Uterine smooth muscle cell (primary cell): Measurements from ENCODE around the gene DDX19B. TPM values are rescaled to one million over a fixed set of nuclear protein-coding genes. Genes with fewer than 3 reads are reported as not detected.

ENCODE experiments used
- total RNA-seq: library from RNA; depleted of rRNA; stranded (reverse); fragments of >200 nt; gene quantifications from 2 replicates; pipeline ENCODE4 v1.2.3, GENCODE V29; 2014

The DDX19B gene
- 21.5 and 28.6 TPM in 2 replicates for total RNA-seq

DNA sequence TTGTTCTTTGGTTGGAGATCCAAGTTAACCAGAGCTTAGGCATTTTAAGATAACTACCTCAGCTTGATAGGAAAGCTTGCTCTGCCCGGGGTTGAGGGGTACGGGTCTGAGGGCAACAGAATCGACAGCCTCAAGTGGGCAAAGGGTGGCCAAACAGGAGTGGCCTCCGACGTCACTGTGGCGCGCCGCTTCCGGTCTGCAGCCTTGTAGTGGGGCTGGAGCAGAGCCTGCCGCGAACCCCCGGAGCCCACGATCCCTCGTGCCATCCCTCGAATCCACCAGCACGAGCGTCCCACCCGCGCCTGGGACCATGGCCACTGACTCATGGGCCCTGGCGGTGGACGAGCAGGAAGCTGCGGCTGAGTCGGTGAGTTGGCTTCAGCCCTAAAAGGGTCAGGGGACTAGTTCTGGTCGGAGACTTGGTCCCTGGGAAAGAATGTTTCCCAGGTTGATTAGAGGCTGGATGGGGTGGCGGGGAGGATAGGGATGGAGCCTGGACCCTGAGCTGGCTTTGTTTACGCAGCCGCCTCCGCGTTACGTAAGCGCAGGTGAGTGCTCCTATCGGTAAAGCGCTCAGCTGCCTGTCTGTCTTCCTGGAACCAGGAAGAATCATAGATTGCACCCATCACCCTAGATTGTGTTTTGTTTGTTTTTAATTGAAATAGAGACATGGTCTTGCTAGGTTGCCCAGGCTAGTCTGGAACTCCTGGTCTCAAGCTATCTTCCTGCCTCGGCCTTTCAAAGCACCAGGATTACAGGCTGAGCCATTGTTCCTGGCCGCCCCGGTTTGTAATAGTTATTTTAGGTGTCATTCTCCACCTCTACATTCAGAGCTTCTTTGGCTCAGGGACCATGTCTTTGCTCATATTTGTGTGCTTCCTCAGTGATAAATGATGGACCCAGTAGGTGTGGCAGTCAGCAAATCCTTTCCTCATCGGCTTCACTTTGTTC is at the start of gene DDX19B:
Gene DDX19B (plus strand): TSS at position 199 of the 951 bp plus-strand sequence. CDS start 112 bp downstream, at position 311.

DNA sequence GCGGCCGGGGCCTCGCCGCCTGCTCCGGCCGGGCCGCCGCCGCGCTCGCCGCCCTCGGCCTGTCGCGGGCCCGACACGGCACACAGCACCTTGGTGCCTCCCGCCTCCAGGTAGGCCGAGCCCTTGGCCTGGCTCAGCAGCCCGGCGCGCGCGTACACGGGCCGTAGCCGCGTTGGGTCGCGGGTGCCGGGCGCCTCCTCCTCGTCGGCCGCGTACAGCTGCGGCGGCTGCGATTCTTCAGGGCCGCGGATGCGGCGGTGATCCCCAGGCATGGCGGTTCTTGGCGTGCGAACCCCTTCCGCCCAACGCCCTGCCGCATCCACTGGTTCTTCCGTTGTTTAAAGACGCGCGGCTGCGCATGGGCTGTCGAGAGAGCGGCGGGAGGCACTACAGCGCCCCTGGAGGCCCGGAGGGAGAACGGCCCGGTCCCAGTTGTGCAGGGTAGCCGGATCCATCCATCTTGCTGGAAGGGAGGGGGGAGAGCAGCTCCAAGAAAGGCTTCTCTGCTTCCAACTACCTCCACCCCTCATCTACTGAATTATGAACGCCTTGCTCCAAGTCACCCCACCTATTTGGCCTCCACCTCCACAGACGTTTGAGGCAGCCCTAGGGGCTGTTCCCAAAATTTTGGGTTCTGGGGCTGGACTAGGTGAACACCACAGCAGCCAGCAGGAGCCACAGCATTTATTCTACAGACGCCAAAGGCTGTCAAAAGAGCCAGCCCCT is 47.2 kb upstream of the DDX19B start, which contains the start of gene EXOSC6:
Gene EXOSC6 (minus strand): TSS at position 312 of the 726 bp plus-strand sequence. CDS start 40 bp downstream, at position 272.

DNA sequence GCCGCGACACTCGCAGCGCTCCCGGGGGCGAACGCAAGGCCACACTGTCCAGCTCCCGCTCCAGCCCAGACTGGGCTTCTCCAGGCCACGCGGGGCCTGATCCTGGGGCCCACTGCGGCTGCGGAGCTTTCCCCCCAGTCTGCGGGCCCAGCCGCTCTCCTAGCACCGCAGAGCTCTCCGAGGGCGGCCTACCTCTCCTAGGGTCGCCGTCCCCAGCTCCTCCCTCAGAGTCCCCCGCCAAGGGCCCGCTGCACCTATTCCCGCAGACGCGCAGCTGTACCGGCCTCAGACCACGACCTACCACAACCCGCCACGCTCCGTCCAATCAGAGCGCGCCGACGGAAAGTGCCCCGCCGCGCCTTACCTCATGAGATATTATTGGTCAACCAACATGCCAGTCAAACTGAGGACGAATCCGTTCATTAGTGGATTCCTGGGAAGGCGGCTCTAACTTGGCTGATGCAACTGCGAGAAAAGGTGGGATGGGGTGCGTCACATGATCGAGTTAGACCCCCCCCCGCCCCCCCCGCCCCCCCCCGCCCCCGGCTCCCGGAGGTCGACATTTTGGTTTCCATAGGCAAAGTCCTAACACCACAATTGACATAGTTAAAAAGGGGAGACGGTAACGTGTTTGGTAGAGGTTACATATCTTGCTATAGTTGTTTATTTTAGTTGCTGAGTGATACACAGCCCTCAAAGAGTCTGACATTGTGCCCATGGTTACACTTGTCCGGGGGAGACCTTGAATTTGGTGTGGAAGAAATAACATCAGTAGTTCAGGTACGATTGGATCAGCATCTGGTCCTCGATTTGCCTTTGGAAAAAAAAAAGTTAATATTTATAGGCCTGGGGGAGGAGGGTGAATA is 9.5 kb upstream of the DDX19B start, which contains the start of gene AARS1:
Gene AARS1 (minus strand): TSS at position 278 of the 866 bp plus-strand sequence. CDS start 6,743 bp downstream, outside the sequence.

Other genes starting within 250 kb of the DDX19B start
- 9.4 and 18.6 TPM in 2 replicates for gene PDPR, start 184.9 kb upstream of the DDX19B start, total RNA-seq
- gene CLEC18C, start 125.4 kb upstream of the DDX19B start, total RNA-seq: 0.25 TPM in 1 of 2 replicates, not detected in the other
- gene EXOSC6, start 47.2 kb upstream of the DDX19B start, total RNA-seq: 41.1 and 73.4 TPM in 2 replicates
- gene AARS1, start 9.7 kb upstream of the DDX19B start, total RNA-seq: 326 and 581 TPM in 2 replicates
- gene DDX19A, start 47.7 kb downstream of the DDX19B start, total RNA-seq: 43.0 and 44.3 TPM in 2 replicates
- 20.9 and 21.4 TPM in 2 replicates for gene ST3GAL2, start 139.9 kb downstream of the DDX19B start, total RNA-seq
- gene FCSK, start 155.4 kb downstream of the DDX19B start, total RNA-seq: 11.6 and 14.7 TPM in 2 replicates
- gene COG4, start 224.4 kb downstream of the DDX19B start, total RNA-seq: 76.6 and 102 TPM in 2 replicates
- gene SF3B3, start 224.6 kb downstream of the DDX19B start, total RNA-seq: 141 and 206 TPM in 2 replicates